Hair follicle dermal papilla cell (primary cell): Measurements from ENCODE around the gene KLF16. TPM values are rescaled to one million over a fixed set of nuclear protein-coding genes. Genes with fewer than 3 reads are reported as not detected.

Experiments
- total RNA-seq: library from RNA; depleted of rRNA; stranded (reverse); fragments of >200 nt; gene quantifications from 2 replicates; pipeline ENCODE4 v1.2.3, GENCODE V29; 2012

KLF16 gene
- 17.5 and 18.0 TPM in 2 replicates for total RNA-seq

DNA sequence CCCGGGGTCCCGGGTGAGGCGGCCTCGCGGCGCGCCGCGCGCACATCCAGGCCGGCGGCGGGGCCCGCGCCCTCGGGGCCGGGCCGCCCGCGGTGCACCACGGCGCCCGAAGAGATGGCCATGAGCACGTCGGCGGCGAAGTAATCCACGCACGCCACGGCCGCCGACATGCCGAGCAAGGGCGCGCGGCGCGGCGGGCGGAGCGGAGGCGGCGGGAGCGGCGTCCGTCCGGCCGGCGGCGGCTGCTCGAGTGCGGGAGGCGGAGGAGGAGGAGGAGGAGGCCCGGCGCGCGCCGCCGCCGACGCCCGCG, at the start of gene KLF16:
Gene KLF16, minus strand, starts transcription at position 252 of the 310 bp plus-strand sequence. Its CDS starts 82 bp downstream, at position 170.

DNA sequence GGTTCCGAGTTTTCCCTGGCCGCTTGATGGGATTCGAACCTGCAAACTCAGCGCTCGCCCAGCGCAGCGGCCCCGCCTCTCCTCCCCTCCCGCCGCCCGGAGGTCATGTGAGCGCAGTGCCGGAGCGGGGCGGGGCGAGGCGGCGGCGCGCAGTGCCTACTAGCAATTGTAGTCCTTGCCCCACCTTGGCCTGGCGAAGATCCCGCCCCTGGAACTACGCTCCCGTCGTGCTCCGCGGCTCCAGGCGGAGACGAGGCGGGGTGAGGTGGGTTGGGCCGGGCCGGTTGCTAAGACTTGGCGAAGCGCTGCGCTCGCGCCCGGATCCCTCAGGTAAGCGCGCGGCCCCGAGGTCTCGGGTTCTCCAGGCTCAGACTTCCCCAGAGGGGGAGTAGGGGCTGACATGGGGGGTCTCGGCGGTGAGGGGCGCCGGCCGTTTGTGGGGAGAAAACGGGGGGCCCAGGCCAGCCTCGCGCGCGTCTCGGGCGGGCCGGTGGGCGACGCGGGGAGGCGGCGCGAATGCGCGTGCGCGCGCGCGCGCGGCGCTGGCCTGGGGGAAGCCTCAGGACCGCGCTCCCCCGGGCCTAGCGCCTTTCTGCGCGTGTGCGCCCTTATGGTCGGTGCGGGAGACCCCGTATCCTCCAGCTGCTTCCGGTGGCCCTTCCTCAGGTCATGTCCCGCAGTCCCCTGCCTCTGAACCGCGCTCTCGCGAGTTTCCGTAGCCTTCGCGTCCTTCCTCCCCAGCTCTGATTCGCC, 41.9 kb upstream of the KLF16 start, which contains the start of the genes ADAT3 and SCAMP4:
Gene ADAT3, plus strand, starts transcription at position 290 of the 753 bp plus-strand sequence. CDS start 6,649 bp downstream, outside the sequence.
Gene SCAMP4, plus strand, starts transcription at position 290 of the 753 bp plus-strand sequence. CDS start 9,621 bp downstream, outside the sequence.

DNA sequence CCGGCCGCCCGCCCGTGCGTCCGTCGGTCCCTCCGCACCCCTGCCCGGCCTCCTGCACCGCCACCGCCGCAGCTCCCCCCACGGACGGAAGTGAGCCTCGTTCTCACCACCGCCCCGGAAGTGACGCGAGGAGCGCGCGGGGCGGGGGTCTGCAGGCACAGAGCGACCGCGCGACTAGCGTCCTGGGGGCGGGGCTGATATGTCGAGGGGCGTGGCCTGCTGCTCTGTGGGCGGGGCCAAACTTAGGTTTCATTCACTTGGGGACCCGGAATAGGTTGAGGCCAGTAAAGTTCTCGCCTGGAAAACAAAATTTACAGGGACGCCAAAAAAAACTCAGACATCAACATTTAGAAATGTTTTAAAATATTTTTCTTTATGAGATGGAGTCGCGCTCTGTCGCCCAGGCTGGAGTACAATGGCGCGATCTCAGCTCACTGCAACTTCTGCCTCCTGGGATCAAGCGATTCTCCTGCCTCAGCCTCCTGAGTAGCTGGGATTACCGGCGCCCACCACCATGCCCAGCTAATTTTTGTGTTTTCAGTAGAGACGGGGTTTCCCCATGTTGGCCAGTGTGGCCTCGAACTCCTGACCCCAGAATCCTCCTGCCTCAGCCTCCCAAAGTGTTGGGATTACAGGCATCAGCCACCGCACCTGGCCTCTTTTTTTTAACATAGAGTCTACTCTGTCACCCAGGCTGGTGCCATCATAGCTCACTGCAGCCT, 22.2 kb upstream of the KLF16 start, which contains the start of gene ABHD17A:
Gene ABHD17A, minus strand, starts transcription at position 99 of the 722 bp plus-strand sequence. CDS start 3,930 bp downstream, outside the sequence.

DNA sequence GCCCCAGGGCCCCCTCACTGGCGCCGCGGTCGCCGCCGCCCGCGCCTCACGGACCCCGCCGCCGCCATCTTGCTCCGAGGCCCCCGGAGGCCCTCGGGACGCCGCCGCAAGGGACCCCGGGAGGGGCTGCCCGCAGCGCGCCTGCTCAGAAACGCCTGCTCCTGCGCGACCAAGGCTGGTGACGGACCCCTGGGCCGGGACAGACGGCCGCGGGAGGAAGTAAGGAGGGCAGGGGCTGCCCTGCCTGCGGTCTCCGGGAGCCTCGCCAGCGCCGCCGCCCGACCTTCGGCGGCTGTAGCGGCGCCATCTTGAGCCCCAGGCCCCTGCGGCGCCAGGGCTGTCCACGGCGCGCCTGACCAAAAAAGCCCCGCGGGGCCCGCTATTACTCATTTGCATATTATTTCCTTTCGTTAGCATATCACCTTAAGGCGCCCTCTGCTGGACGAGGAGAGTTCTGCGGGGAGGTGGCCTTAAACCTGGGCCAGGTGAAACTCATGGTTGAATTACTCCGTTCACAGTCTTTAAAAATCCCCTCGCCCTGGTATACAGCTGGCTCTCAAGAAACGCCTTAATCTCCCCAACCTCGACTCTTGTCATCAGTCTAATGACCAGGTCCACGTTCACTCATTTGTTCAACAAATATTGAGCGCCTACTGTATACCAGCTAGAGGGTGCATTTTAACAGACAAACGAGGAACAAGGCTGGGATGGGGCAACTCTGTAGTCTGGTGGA, 14.8 kb downstream of the KLF16 start, which contains the start of gene REXO1:
Gene REXO1, minus strand, starts transcription at position 85 of the 733 bp plus-strand sequence. CDS start 125 bp downstream, outside the sequence.

GRCh38 chr19:1811942-1812425, 51.4 kb downstream of the KLF16 start, which contains the start of gene ATP8B3:
TSS of gene ATP8B3 (minus strand) at chr19:1812276. CDS start at chr19:1811736, 540 bp downstream.

Other genes with a start within 250 kb of the KLF16 start
- gene TCF3, start 211.0 kb downstream of the KLF16 start, total RNA-seq, result 69.8 and 102 TPM in 2 replicates
- not detected in 2 replicates for gene ONECUT3, start 110.1 kb downstream of the KLF16 start, total RNA-seq
- gene ATP8B3, start 51.3 kb downstream of the KLF16 start, total RNA-seq, result 1.8 and 2.1 TPM in 2 replicates
- gene REXO1, start 15.1 kb downstream of the KLF16 start, total RNA-seq, result 12.5 and 15.3 TPM in 2 replicates
- gene ABHD17A, start 21.9 kb upstream of the KLF16 start, total RNA-seq, result 63.3 and 75.2 TPM in 2 replicates
- 5.0 and 5.8 TPM in 2 replicates for gene ADAT3, start 41.8 kb upstream of the KLF16 start, total RNA-seq
- gene SCAMP4, start 41.8 kb upstream of the KLF16 start, total RNA-seq, result 64.8 and 74.0 TPM in 2 replicates
- gene CSNK1G2, start 77.6 kb upstream of the KLF16 start, total RNA-seq, result 88.3 and 93.0 TPM in 2 replicates
- gene BTBD2, start 152.1 kb upstream of the KLF16 start, total RNA-seq, result 74.3 and 79.5 TPM in 2 replicates
- gene MKNK2, start 187.7 kb upstream of the KLF16 start, total RNA-seq, result 64.0 and 65.4 TPM in 2 replicates
- 65.2 and 66.1 TPM in 2 replicates for gene MOB3A, start 232.7 kb upstream of the KLF16 start, total RNA-seq
- 1.7 and 2.6 TPM in 2 replicates for gene IZUMO4, start 233.3 kb upstream of the KLF16 start, total RNA-seq